ENCODE results near the gene RAB11A. TPM values are rescaled to one million over a fixed set of nuclear protein-coding genes. Genes with fewer than 3 reads are reported as not detected.

The RAB11A gene
- total RNA-seq, 1 experiment from 2014 or later, result 263 TPM

DNA sequence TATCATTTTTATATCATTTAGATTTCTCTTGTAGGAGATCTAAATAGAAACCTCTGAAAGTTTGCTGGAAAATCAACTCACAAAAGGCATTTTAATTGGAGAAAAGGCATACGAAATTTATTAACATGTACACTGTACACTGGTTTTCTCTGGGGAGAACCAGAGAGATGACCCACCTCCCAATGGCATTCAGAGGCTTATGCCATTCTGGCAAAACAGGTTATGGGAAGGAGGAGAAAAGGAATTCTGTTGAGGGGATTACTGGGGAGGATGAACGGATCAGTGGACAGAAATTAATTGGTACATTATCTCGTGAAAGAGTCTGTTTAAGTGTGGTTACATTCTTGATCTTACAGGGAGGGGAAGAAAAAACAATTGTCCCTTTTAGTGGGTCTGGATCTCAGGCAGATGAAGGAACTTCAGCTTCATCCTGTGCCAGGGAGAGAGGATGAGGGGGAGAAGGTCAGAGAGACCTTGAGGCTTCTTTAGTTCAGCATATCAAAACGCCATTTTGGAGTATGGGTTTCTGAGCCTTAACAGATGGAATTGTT is 16.5 kb downstream of the RAB11A start:
- intact Hi-C loops (cut with micrococcal nuclease; ENCODE audit: unreplicated experiment), result no loop called here

DNA sequence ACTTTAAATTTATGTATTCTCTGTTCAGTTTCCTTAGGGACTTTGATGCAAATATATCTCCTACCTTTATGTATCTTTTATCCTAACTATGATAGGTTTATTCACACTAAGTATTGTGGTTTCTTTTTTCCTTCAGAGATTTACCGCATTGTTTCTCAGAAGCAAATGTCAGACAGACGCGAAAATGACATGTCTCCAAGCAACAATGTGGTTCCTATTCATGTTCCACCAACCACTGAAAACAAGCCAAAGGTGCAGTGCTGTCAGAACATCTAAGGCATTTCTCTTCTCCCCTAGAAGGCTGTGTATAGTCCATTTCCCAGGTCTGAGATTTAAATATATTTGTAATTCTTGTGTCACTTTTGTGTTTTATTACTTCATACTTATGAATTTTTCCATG is 18.3 kb downstream of the RAB11A start:
- Histone ChIP-seq H3K27ac (ENCODE audit: low read length) (no peak overlapping the region), H3K36me3 (ENCODE audit: control insufficient read depth, insufficient read depth, low read length) (peaks cover 62% of the 10 kb centered on the region), H3K9me3 (ENCODE audit: control insufficient read depth, insufficient read depth, low read depth, low read length) (no peaks in the 10 kb centered on the region), H3K4me1 (ENCODE audit: control insufficient read depth, insufficient read depth, low read length) (no peaks in the 10 kb centered on the region), H3K27me3 (ENCODE audit: control insufficient read depth, insufficient read depth, low read length) (no peaks in the 10 kb centered on the region), H3K4me3 (ENCODE audit: low read depth in 2 of 2, low read length in 2 of 2) (no peak overlapping the region)
- intact Hi-C loops (cut with micrococcal nuclease; ENCODE audit: unreplicated experiment), result no loop called here
- ChIA-PET CTCF (no interaction called here), POLR2A (no interaction called here)
- no peak for ATAC-seq
- DNase-seq (ENCODE audit: low read depth, low spot score), result no peak
- TF ChIP-seq REST (IDR thresholded peaks at IDR 0.05; ENCODE audit: insufficient read depth in 1 of 2, low read depth in 2 of 2, low read length in 1 of 2) (no peak), POLR2AphosphoS5 (IDR thresholded peaks at IDR 0.05; ENCODE audit: low read depth, low read length) (no peak), TCF7L2 (IDR thresholded peaks at IDR 0.05; ENCODE audit: low read depth, low read length) (no peak), SIN3A (IDR thresholded peaks at IDR 0.05; ENCODE audit: borderline replicate concordance, insufficient read depth, low read depth, low read length) (no peak)
- TF ChIP-seq, protein P1, sequence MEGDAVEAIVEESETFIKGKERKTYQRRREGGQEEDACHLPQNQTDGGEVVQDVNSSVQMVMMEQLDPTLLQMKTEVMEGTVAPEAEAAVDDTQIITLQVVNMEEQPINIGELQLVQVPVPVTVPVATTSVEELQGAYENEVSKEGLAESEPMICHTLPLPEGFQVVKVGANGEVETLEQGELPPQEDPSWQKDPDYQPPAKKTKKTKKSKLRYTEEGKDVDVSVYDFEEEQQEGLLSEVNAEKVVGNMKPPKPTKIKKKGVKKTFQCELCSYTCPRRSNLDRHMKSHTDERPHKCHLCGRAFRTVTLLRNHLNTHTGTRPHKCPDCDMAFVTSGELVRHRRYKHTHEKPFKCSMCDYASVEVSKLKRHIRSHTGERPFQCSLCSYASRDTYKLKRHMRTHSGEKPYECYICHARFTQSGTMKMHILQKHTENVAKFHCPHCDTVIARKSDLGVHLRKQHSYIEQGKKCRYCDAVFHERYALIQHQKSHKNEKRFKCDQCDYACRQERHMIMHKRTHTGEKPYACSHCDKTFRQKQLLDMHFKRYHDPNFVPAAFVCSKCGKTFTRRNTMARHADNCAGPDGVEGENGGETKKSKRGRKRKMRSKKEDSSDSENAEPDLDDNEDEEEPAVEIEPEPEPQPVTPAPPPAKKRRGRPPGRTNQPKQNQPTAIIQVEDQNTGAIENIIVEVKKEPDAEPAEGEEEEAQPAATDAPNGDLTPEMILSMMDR (IDR thresholded peaks at IDR 0.05), result no peak
- BruUV-seq (replicated peaks), result no TSS peak
- in situ Hi-C loops (cut with HindIII; ENCODE audit: low pct_unique_long_range_greater_than_20kb, low sequenced_read_pairs), result no loop called here

More for the DNA sequence above, 16.5 kb downstream of the RAB11A start:
- DNase-seq (ENCODE audit: low read depth, low spot score), result no peak
- no TSS peak for BruUV-seq (replicated peaks)
- Histone ChIP-seq H3K27ac (ENCODE audit: low read length) (no peak overlapping the region), H3K4me3 (ENCODE audit: low read depth in 2 of 2, low read length in 2 of 2) (no peak overlapping the region), H3K36me3 (ENCODE audit: control insufficient read depth, insufficient read depth, low read length) (peaks cover 54% of the 10 kb centered on the region), H3K4me1 (ENCODE audit: control insufficient read depth, insufficient read depth, low read length) (no peaks in the 10 kb centered on the region), H3K27me3 (ENCODE audit: control insufficient read depth, insufficient read depth, low read length) (no peaks in the 10 kb centered on the region), H3K9me3 (ENCODE audit: control insufficient read depth, insufficient read depth, low read depth, low read length) (no peaks in the 10 kb centered on the region)
- in situ Hi-C loops (cut with HindIII; ENCODE audit: low pct_unique_long_range_greater_than_20kb, low sequenced_read_pairs), result no loop called here
- no peak for ATAC-seq
- ChIA-PET POLR2A (no interaction called here), CTCF (no interaction called here)
- TF ChIP-seq, protein P1 (IDR thresholded peaks at IDR 0.05), result no peak
- TF ChIP-seq TCF7L2 (IDR thresholded peaks at IDR 0.05; ENCODE audit: low read depth, low read length) (no peak), SIN3A (IDR thresholded peaks at IDR 0.05; ENCODE audit: borderline replicate concordance, insufficient read depth, low read depth, low read length) (no peak)

Measured in Panc1 (cell line).